Measurements from ENCODE around the gene RGS8. TPM values are rescaled to one million over a fixed set of nuclear protein-coding genes. Genes with fewer than 3 reads are reported as not detected.

RGS8 gene
- total RNA-seq, 1 experiment from 2014 or later, result not detected

GRCh38 chr1:182702826-182703524 is 18.6 kb upstream of the RGS8 start:
- ATAC-seq (no peak), DNase-seq (ENCODE audit: low read depth, low spot score) (no peak)
- Histone ChIP-seq H3K27ac (ENCODE audit: low read length) (no peak overlapping the region), H3K4me3 (ENCODE audit: low read depth in 2 of 2, low read length in 2 of 2) (no peak overlapping the region), H3K36me3 (ENCODE audit: control insufficient read depth, insufficient read depth, low read length) (no peaks in the 10 kb centered on the region), H3K27me3 (ENCODE audit: control insufficient read depth, insufficient read depth, low read length) (peaks cover 3% of the 10 kb centered on the region), H3K9me3 (ENCODE audit: control insufficient read depth, insufficient read depth, low read depth, low read length) (no peaks in the 10 kb centered on the region), H3K4me1 (ENCODE audit: control insufficient read depth, insufficient read depth, low read length) (no peaks in the 10 kb centered on the region)
- TF ChIP-seq POLR2AphosphoS5 (IDR thresholded peaks at IDR 0.05; ENCODE audit: low read depth, low read length), result no peak
- no peak for TF ChIP-seq TCF7L2 (IDR thresholded peaks at IDR 0.05; ENCODE audit: low read depth, low read length)
- TF ChIP-seq REST (IDR thresholded peaks at IDR 0.05; ENCODE audit: insufficient read depth in 1 of 2, low read depth in 2 of 2, low read length in 1 of 2), result no peak
- no peak for TF ChIP-seq CTCF (IDR thresholded peaks at IDR 0.05)
- TF ChIP-seq SIN3A (IDR thresholded peaks at IDR 0.05; ENCODE audit: borderline replicate concordance, insufficient read depth, low read depth, low read length), result no peak
- CTCF ChIA-PET, result no interaction called here
- intact Hi-C loops (cut with micrococcal nuclease; ENCODE audit: unreplicated experiment) (no loop called here), in situ Hi-C loops (cut with HindIII; ENCODE audit: low pct_unique_long_range_greater_than_20kb, low sequenced_read_pairs) (no loop called here)
- no TSS peak for BruUV-seq (replicated peaks)
- POLR2A ChIA-PET, result no interaction called here

- DNase-seq (ENCODE audit: low read depth, low spot score) (no peak), ATAC-seq (no peak)
- Histone ChIP-seq H3K27ac (ENCODE audit: low read length) (no peak overlapping the region), H3K9me3 (ENCODE audit: control insufficient read depth, insufficient read depth, low read depth, low read length) (no peaks in the 10 kb centered on the region), H3K27me3 (ENCODE audit: control insufficient read depth, insufficient read depth, low read length) (peaks cover 3% of the 10 kb centered on the region), H3K4me1 (ENCODE audit: control insufficient read depth, insufficient read depth, low read length) (no peaks in the 10 kb centered on the region), H3K4me3 (ENCODE audit: low read depth in 2 of 2, low read length in 2 of 2) (no peak overlapping the region), H3K36me3 (ENCODE audit: control insufficient read depth, insufficient read depth, low read length) (no peaks in the 10 kb centered on the region)
- CTCF ChIA-PET, result no interaction called here
- in situ Hi-C loops (cut with HindIII; ENCODE audit: low pct_unique_long_range_greater_than_20kb, low sequenced_read_pairs) (no loop called here), intact Hi-C loops (cut with micrococcal nuclease; ENCODE audit: unreplicated experiment) (no loop called here)
- TF ChIP-seq REST (IDR thresholded peaks at IDR 0.05; ENCODE audit: insufficient read depth in 1 of 2, low read depth in 2 of 2, low read length in 1 of 2), result no peak
- no peak for TF ChIP-seq SIN3A (IDR thresholded peaks at IDR 0.05; ENCODE audit: borderline replicate concordance, insufficient read depth, low read depth, low read length)
- TF ChIP-seq CTCF (IDR thresholded peaks at IDR 0.05), result no peak
- no peak for TF ChIP-seq TCF7L2 (IDR thresholded peaks at IDR 0.05; ENCODE audit: low read depth, low read length)
- no peak for TF ChIP-seq POLR2AphosphoS5 (IDR thresholded peaks at IDR 0.05; ENCODE audit: low read depth, low read length)
- BruUV-seq (replicated peaks), result no TSS peak
- POLR2A ChIA-PET, result no interaction called here
Measured at GRCh38 chr1:182700351-182700709, 15.9 kb upstream of the RGS8 start.
